HCT116 (cell line): ENCODE data around the gene UBQLN1. TPM values are rescaled to one million over a fixed set of nuclear protein-coding genes. Genes with fewer than 3 reads are reported as not detected.

Experiments
- ATAC-seq: fragments of 200-7000 bp; cut with Tn5 transposase; 2 replicates; pipeline ENCODE4 v1.9.1; 2020; ENCODE audit warnings: mild to moderate bottlenecking, moderate library complexity
- BruUV-seq: library from RNA; stranded (reverse); fragments of 400-500 nt; replicated peaks from 2 replicates; lab custom pipeline; 2021; lab: Mats Ljungman, UMichigan
- CTCF ChIA-PET: fragments of 300-600 bp; sonication (Branson Sonifier 250); formaldehyde crosslinking; loops from one replicate; lab custom pipeline; 2021; ENCODE audit warnings: antibody characterized with exemption; lab: Charles Lee
- POLR2A ChIA-PET: fragments of 300-600, 350-600 bp; sonication (Branson Sonifier 250); formaldehyde crosslinking; loops from one replicate; lab custom pipeline; 2021; ENCODE audit warnings: antibody characterized with exemption; lab: Charles Lee
- RAD21 ChIA-PET, 2 experiments: fragments of 300-600 bp; sonication (Branson Sonifier 250); formaldehyde crosslinking; loops; one replicate each; lab custom pipeline; 2023; ENCODE audit warnings: low total read pairs in 2 of 2; ENCODE audit not compliant: uncharacterized antibody in 2 of 2, unreplicated experiment in 2 of 2, low non-redundant PET in 1 of 2; lab: Charles Lee
- DNase-seq: peaks from one replicate; pipeline ENCODE4 v3.0.0-alpha.2; 2010; ENCODE audit warnings: low read depth, low spot score
- H2AFZ ChIP-seq: fragments of 200-600 bp; shearing (Covaris generic), sonication (generic); 2 replicates; pipeline ENCODE4 v1.6.1; 2017; ENCODE audit warnings: low read depth, mixed run types, mixed read lengths, antibody characterized with exemption, low read length; ENCODE audit not compliant: poor library complexity, severe bottlenecking
- H3K27ac ChIP-seq: 2 replicates; pipeline ENCODE4 v1.5.1; 2012; ENCODE audit warnings: low read depth, low read length
- H3K27me3 ChIP-seq: fragments of 200-600 bp; sonication (generic); 2 replicates; pipeline ENCODE4 v1.6.1; 2016; ENCODE audit warnings: mixed run types, low read length, mixed read lengths; ENCODE audit not compliant: insufficient read depth
- H3K36me3 ChIP-seq, 2 experiments: fragments of 200-500 bp in 1 of 2; fragments of 200-600 bp in 1 of 2; sonication (Bioruptor generic) in 1 of 2; sonication (generic) in 1 of 2; 2 replicates each; pipeline versions ENCODE4 v1.5.1 to v1.6.1; 2014 to 2016; ENCODE audit warnings: low read length in 2 of 2, inconsistent platforms in 1 of 2, mixed read lengths in 1 of 2, mixed run types in 1 of 2; ENCODE audit not compliant: insufficient read depth in 2 of 2, control insufficient read depth in 1 of 2
- H3K4me1 ChIP-seq, 2 experiments: fragments of 200-600 bp in 1 of 2; sonication (generic) in 1 of 2; 2 replicates each; pipeline versions ENCODE4 v1.5.1 to v1.6.1; 2012 to 2017; ENCODE audit warnings: low read length in 2 of 2, inconsistent platforms in 1 of 2, mild to moderate bottlenecking in 1 of 2, mixed read lengths in 1 of 2, mixed run types in 1 of 2, moderate library complexity in 1 of 2; ENCODE audit not compliant: insufficient read depth in 2 of 2, control insufficient read depth in 1 of 2
- H3K4me2 ChIP-seq: fragments of 200-600 bp; sonication (generic); 2 replicates; pipeline ENCODE4 v1.6.1; 2017; ENCODE audit warnings: mixed run types, low read length, mixed read lengths
- H3K4me3 ChIP-seq, 2 experiments: fragments of 200-600 bp in 1 of 2; sonication (generic) in 1 of 2; replicated peaks in 1 of 2; 2 replicates each; pipeline ENCODE4 v1.5.1; 2011 to 2016; ENCODE audit warnings: low read length in 2 of 2, control low read depth in 1 of 2, low read depth in 1 of 2, mild to moderate bottlenecking in 1 of 2, mixed read lengths in 1 of 2, mixed run types in 1 of 2
- H3K79me2 ChIP-seq: fragments of 200-600 bp; sonication (generic); 2 replicates; pipeline ENCODE4 v1.6.1; 2017; ENCODE audit warnings: mild to moderate bottlenecking, mixed run types, low read length, moderate library complexity, mixed read lengths; ENCODE audit not compliant: insufficient read depth
- H3K9ac ChIP-seq: fragments of 200-600 bp; sonication (generic); 2 replicates; pipeline ENCODE4 v1.6.1; 2016; ENCODE audit warnings: low read length, mixed read lengths
- H3K9me2 ChIP-seq: fragments of 200-600 bp; sonication (generic), shearing (Covaris generic); 2 replicates; pipeline ENCODE4 v1.6.1; 2017; ENCODE audit warnings: mixed run types, mild to moderate bottlenecking, moderate library complexity; ENCODE audit not compliant: insufficient read depth
- H3K9me3 ChIP-seq, 2 experiments: fragments of 200-500 bp in 1 of 2; fragments of 200-600 bp in 1 of 2; sonication (Bioruptor generic) in 1 of 2; sonication (generic) in 1 of 2; 2 replicates each; pipeline ENCODE4 v1.6.1; 2014 to 2017; ENCODE audit warnings: low read length in 2 of 2, mixed read lengths in 2 of 2, inconsistent platforms in 1 of 2, low read depth in 1 of 2, mild to moderate bottlenecking in 1 of 2, mixed run types in 1 of 2, moderate library complexity in 1 of 2; ENCODE audit not compliant: control insufficient read depth in 1 of 2, insufficient read depth in 1 of 2
- H4K20me1 ChIP-seq: fragments of 200-600 bp; sonication (generic), shearing (Covaris generic); 2 replicates; pipeline ENCODE4 v1.6.1; 2017; ENCODE audit warnings: mixed run types, mild to moderate bottlenecking, moderate library complexity; ENCODE audit not compliant: insufficient read depth
- CBX3 ChIP-seq: IDR thresholded peaks from 2 replicates; pipeline ENCODE4 v1.6.1; 2012; ENCODE audit warnings: low read depth
- CEBPB ChIP-seq: IDR thresholded peaks from 2 replicates; pipeline ENCODE4 v1.6.1; 2012; ENCODE audit warnings: low read depth
- ELF1 ChIP-seq: IDR thresholded peaks from 2 replicates; pipeline ENCODE4 v1.6.1; 2012; ENCODE audit warnings: low read depth, borderline replicate concordance
- EZH2 ChIP-seq: fragments of 200-600 bp; sonication (generic); IDR thresholded peaks from 2 replicates; pipeline ENCODE4 v1.6.1; 2017; ENCODE audit warnings: antibody characterized with exemption, mixed run types
- EZH2phosphoT487 ChIP-seq: fragments of 200-600 bp; IDR thresholded peaks from 2 replicates; pipeline ENCODE4 v1.6.1; 2018; ENCODE audit warnings: antibody characterized with exemption, borderline replicate concordance
- FOSL1 ChIP-seq: IDR thresholded peaks from 2 replicates; pipeline ENCODE4 v1.6.1; 2012; ENCODE audit warnings: low read depth
- JUND ChIP-seq: IDR thresholded peaks from 2 replicates; pipeline ENCODE4 v1.6.1; 2012
- SP1 ChIP-seq: IDR thresholded peaks from 2 replicates; pipeline ENCODE4 v1.6.1; 2012; ENCODE audit warnings: low read depth
- SRF ChIP-seq: IDR thresholded peaks from 2 replicates; pipeline ENCODE4 v1.6.1; 2012; ENCODE audit warnings: low read depth
- YY1 ChIP-seq: IDR thresholded peaks from 2 replicates; pipeline ENCODE4 v1.6.1; 2011; ENCODE audit warnings: low read length, low read depth, moderate library complexity, mild to moderate bottlenecking; ENCODE audit not compliant: insufficient replicate concordance; ENCODE audit errors: extremely low read depth
- ZNF274 ChIP-seq: fragments of 200-500 bp; sonication (Bioruptor generic); IDR thresholded peaks from 2 replicates; pipeline ENCODE4 v1.6.1; 2014; ENCODE audit warnings: mild to moderate bottlenecking, low read depth, low read length, inconsistent platforms
- intact Hi-C: fragments of 100-400 bp; cut with micrococcal nuclease; formaldehyde crosslinking; loops from 2 replicates; pipeline ENCODE4 v1.10.0; 2022
- total RNA-seq: library from RNA; stranded (reverse); gene quantifications from one replicate; pipeline ENCODE4 v1.2.1, GENCODE V29; 2021; ENCODE audit not compliant: unreplicated experiment
- TF ChIP-seq, protein P1 (sequence below): IDR thresholded peaks from 2 replicates; pipeline ENCODE4 v1.6.1; 2011; ENCODE audit warnings: mild to moderate bottlenecking, low read length, moderate library complexity; ENCODE audit not compliant: insufficient replicate concordance; ENCODE audit errors: extremely low read depth

Gene UBQLN1
- total RNA-seq, 1 experiment from 2014 or later: 128 TPM

DNA sequence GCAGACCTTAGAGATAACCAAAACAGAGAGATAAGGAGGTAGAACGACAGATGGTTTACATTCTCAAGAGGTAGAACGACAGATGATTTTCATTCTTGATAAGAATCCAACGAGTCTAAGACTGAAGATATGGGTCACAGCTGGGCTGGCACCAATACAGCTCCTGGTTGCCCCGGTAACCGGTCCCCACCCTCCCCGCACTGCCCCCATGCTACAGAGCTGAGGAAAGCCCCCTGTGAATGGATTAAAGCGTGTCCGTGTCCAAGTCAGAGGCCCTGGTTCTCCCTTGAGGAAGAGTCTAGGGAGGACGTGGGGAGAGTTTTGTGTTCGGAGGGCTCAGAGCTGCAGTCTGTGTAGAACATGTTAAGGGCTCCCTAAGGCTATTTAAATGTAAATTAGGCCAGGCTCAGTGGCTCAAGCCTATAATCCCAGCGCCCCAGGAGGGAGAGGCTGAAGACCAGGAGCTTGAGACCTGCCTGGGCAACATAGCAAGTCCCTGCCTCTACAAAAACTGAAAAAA lies 76.8 kb downstream of the UBQLN1 start:
- Histone ChIP-seq H3K9ac (no peak overlapping the region), H3K4me3 (no peak overlapping the region), H3K4me1 (no peaks in the 10 kb centered on the region), H3K27me3 (no peaks in the 10 kb centered on the region), H4K20me1 (peaks cover 4% of the 10 kb centered on the region; the same call in 1 of the 2 replicates), H3K79me2 (no peaks in the 10 kb centered on the region), H3K27ac (no peak overlapping the region), H2AFZ (no peak overlapping the region), H3K9me2 (no peaks in the 10 kb centered on the region), H3K9me3 (no peaks in the 10 kb centered on the region), H3K36me3 (0 out of 4 replicates have a peak, but pooled peaks cover 0 to 3% of the 10 kb centered on the region in 2 experiments), H3K4me2 (no peak overlapping the region)
- no TSS peak for BruUV-seq
- ChIA-PET RAD21 (no interaction called here), CTCF (interaction anchor here (1.4 to 1.8 kb wide), 2 partner anchors 10 to 18 kb away, joined by 3 to 7 read pairs; no protein-coding TSS in a partner anchor), POLR2A (no interaction called here)
- intact Hi-C loops: no loop called here
- DNase-seq (no peak), ATAC-seq (no peak)
- TF ChIP-seq CEBPB: no peak
- TF ChIP-seq, protein P1, sequence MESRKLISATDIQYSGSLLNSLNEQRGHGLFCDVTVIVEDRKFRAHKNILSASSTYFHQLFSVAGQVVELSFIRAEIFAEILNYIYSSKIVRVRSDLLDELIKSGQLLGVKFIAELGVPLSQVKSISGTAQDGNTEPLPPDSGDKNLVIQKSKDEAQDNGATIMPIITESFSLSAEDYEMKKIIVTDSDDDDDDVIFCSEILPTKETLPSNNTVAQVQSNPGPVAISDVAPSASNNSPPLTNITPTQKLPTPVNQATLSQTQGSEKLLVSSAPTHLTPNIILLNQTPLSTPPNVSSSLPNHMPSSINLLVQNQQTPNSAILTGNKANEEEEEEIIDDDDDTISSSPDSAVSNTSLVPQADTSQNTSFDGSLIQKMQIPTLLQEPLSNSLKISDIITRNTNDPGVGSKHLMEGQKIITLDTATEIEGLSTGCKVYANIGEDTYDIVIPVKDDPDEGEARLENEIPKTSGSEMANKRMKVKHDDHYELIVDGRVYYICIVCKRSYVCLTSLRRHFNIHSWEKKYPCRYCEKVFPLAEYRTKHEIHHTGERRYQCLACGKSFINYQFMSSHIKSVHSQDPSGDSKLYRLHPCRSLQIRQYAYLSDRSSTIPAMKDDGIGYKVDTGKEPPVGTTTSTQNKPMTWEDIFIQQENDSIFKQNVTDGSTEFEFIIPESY: no peak
- no peak for TF ChIP-seq YY1

GRCh38 chr9:83629433-83630104 lies 78.2 kb downstream of the UBQLN1 start:
- no peaks in the 10 kb centered on the region for H3K4me1 ChIP-seq
- H3K27me3 ChIP-seq: no peaks in the 10 kb centered on the region
- TF ChIP-seq JUND (no peak), SP1 (no peak), CBX3 (no peak), ZNF274 (no peak), EZH2phosphoT487 (no peak), EZH2 (no peak), YY1 (no peak), ELF1 (no peak), CEBPB (no peak), FOSL1 (no peak), SRF (no peak)
- TF ChIP-seq, protein P1: no peak
- TF ChIP-seq, all 23 proteins: peak for 0
- no peak overlapping the region for H3K4me3 ChIP-seq
- no peak overlapping the region for H2AFZ ChIP-seq
- ChIA-PET RAD21 (no interaction called here), CTCF (interaction anchor here (1.0 kb wide), 1 partner anchor 9 kb away, joined by 3 read pairs; no protein-coding TSS in a partner anchor), POLR2A (no interaction called here)
- no peak overlapping the region for H3K9ac ChIP-seq
- H3K36me3 ChIP-seq: 0 out of 4 replicates have a peak, but pooled peaks cover 0 to 3% of the 10 kb centered on the region in 2 experiments
- H4K20me1 ChIP-seq: peaks cover 2% of the 10 kb centered on the region; the same call in 1 of the 2 replicates
- DNase-seq: no peak
- H3K4me2 ChIP-seq: no peak overlapping the region
- H3K27ac ChIP-seq: no peak overlapping the region
- no peaks in the 10 kb centered on the region for H3K79me2 ChIP-seq
- H3K9me2 ChIP-seq: no peaks in the 10 kb centered on the region
- ATAC-seq: no peak
- no peaks in the 10 kb centered on the region for H3K9me3 ChIP-seq
- BruUV-seq: no TSS peak
- intact Hi-C loops: loop anchor here (10.0 kb wide), 2 partner anchors 185 to 295 kb away; partner anchors contain the start of gene GKAP1
